GM19193 (cell line): ENCODE data around the gene SMIM3.

Source experiments
- POLR2A ChIP-seq: IDR thresholded peaks from 4 replicates; pipeline ENCODE4 v1.6.1; 2011; ENCODE audit not compliant: insufficient read depth, insufficient read length; ENCODE audit errors: extremely low read depth

Gene SMIM3

DNA sequence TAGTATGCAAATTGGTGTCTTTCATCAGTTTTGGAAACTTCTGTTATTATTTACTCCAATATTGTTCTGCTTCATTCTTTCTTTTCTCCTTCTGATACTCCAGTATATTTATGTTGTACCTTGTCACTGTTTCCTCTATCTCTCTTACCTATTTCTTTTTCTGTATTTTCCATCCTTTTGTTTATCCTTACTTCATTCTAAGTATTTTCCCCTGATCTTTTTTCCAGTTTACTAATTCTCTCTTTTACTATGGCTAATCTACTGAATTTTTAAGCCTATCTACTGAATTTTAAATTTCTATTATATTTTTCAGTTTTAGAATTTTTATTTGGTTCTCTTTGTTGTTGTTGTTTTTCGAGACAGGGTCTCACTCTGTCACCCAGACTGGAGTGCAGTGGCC, 7.4 kb downstream of the SMIM3 start:
- TF ChIP-seq POLR2A, result no peak

DNA sequence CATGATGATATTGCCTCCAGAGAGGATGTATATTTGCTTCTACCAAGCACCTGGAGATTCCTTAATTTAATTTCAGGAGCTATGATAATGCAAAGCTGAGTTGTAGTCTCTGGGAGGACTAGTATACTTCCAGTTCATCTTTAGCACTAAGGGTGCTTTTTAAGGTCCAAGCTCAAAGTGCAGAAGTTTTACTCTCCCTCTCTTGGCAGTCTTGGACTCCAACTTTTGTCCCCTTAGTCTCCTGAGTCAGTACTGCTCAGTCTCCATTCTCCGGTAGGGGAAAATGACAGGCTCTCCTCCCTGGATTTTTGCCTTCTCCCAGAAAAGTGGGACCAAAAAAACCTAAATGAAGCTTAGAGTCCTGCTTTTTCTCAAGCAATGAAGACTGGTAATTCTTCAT, 8.3 kb downstream of the SMIM3 start:
- no peak for TF ChIP-seq POLR2A

DNA sequence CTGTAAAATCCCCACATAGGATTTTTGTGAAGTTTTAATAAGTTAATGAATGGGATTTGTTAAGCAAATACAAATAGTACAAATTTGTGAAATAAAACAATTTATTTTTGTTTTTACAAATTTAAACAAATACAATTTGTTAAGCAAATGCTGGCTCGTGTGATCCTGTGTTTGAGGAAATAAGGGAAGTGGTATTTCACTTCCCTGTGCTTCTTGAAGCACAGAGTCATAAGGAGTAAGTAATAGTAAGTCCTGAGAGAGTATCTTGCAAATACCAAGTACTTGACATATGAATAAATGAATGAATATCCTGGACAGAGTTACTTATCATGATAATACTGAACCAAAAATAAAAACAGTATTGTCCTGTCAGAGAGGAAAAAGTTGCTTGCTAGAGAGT, 9.1 kb downstream of the SMIM3 start:
- TF ChIP-seq POLR2A, result no peak

GRCh38 chr5:150788977-150789376, 10.4 kb downstream of the SMIM3 start:
- TF ChIP-seq POLR2A, result no peak

GRCh38 chr5:150789450-150789849, 10.9 kb downstream of the SMIM3 start:
- TF ChIP-seq POLR2A, result no peak

DNA sequence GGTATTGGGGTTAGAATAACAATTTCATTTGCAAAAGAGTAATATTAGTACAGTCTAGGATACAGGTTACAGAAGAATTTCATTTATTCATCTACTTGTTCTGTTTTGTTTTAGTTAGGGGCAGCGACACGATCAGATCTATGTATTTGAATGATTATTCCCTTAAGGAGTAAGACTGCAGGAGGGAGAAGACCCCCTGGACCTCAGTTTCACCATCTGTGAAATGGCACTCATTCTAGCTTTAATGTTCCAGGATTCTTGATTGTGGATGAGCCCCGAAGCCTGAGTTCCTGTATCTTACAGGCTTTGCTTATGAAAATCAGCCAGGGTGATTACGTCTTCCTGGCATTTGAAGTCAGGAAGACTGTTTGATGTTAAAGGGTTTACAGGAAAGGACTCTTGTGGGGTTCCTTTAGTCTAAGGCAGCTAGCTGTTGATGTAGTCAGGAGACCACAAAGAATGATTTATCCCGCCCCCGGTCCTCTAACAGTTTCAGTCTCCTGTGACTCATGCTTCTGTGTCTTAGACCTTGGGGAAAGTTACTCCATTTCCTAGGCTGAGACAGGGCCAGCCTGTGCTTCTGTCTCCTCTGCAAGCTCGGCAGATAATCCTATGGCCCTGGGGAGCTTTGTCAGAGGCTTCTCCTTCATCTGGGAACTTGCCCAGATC, 11.5 kb downstream of the SMIM3 start:
- TF ChIP-seq POLR2A, result no peak

- no peak for TF ChIP-seq POLR2A
These were observed 13.0 kb downstream of the SMIM3 start for GRCh38 chr5:150791536-150791935.

DNA sequence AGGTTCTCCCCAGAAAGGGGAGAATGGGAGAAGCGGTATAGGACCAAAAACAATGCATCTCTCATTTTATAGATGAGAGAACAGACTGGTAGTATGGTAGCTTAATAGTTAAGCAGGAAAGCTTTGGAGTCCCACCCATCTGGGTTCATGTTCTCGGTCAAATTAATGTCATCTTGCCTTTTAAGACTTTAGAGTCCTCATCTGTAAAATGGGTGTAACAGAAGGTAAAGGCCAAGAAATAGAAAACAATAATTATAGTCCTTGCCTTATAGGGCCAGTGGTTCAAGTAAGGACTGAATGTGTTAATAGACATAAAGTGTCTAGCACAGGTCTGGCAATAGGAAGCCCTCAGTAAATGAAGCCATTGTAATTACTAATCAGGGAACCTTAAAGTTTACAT, 16.4 kb downstream of the SMIM3 start:
- TF ChIP-seq POLR2A, result no peak

DNA sequence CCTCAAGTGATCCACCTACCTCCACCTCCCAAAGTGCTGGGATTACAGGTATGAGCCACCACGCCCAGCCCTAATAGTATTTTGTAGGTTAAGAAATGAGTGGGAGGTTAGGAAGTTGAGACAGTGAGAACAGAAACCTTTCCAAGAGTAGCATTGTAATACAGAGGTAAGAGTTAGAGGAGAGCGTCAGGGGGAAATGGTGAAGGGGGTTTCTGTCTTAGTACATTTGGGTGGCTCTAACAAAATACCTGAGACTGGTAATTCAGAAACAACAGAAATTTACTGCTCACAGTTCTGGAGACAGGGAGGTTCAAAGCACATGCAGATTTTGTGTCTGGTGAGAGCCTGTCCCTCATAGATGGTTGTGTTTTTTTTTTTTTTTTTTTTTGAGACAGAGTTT, 18.8 kb downstream of the SMIM3 start:
- no peak for TF ChIP-seq POLR2A

- TF ChIP-seq POLR2A, result no peak
These were observed 22.8 kb downstream of the SMIM3 start for GRCh38 chr5:150801117-150801927.

GRCh38 chr5:150804388-150804787, 25.8 kb downstream of the SMIM3 start:
- no peak for TF ChIP-seq POLR2A

DNA sequence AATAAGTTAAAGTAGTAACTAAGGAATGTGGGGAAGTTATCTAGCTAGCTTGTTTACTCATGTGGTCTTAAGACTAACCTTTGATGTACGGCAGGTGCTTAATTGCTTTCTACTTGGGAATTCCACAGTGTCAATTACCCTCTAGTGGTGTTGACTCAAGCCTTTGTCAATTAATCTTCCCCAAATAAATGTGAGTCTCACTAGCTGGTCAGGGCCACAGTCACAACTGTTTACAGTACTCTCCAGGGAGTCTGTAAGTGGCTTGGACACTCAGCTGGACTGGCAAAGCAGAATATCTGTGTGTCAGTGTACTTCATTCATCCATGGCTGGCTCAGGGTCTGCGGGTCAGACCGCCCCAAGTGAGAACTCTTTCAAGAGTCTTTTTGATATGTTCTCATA, 30.8 kb downstream of the SMIM3 start:
- no peak for TF ChIP-seq POLR2A

GRCh38 chr5:150815010-150815409, 36.5 kb downstream of the SMIM3 start:
- no peak for TF ChIP-seq POLR2A

GRCh38 chr5:150816946-150817345, 38.4 kb downstream of the SMIM3 start:
- TF ChIP-seq POLR2A, result no peak

DNA sequence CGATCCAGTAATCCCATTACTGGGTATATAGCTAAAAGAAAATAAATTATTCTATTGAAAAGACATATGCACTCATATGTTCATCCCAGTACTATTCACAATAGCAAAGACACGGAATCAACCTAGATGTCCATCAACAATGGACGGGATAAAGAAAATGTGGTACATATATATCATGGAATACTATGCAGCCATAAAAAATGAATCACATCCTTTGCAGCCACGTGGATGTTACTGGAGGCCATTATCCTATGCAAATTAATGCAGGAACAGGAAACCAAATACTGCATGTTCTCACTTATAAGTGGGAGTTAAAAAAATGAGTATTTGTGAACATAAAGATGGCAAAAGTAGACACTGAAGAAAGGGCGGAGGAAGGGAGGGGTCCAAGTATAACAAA, 51.2 kb downstream of the SMIM3 start:
- no peak for TF ChIP-seq POLR2A

GRCh38 chr5:150836064-150836463, 57.5 kb downstream of the SMIM3 start:
- no peak for TF ChIP-seq POLR2A
